Muscle layer of colon (tissue), 2 donors: ENCODE measurements around the gene DPP9.
A peak's percentile ranks its signal among the peaks of the same experiment; 100 is the strongest.
"Not testable (repeated sequence)": the region's sequence is repeated elsewhere in the genome, so short reads cannot be mapped to it uniquely, and the experiment has no call there.

Source experiments
- H3K27ac ChIP-seq: one replicate; pipeline ENCODE4 v1.7.0; 2013; ENCODE audit warnings: low read depth, mild to moderate bottlenecking, low read length, moderate library complexity
- H3K27me3 ChIP-seq, 2 donors: one replicate each; pipeline ENCODE4 v1.7.0; 2013; ENCODE audit warnings: low read length in 2 of 2, mild to moderate bottlenecking in 2 of 2; ENCODE audit not compliant: insufficient read depth in 2 of 2, control insufficient read depth in 1 of 2
- H3K36me3 ChIP-seq: one replicate; pipeline ENCODE4 v1.7.0; 2013; ENCODE audit warnings: mild to moderate bottlenecking, low read length; ENCODE audit not compliant: insufficient read depth
- H3K4me1 ChIP-seq: one replicate; pipeline ENCODE4 v1.7.0; 2013; ENCODE audit warnings: mild to moderate bottlenecking, low read length; ENCODE audit not compliant: insufficient read depth
- H3K4me3 ChIP-seq, 2 donors: one replicate each; pipeline ENCODE4 v1.7.0; 2013; ENCODE audit warnings: low read length in 2 of 2, low read depth in 1 of 2, mild to moderate bottlenecking in 1 of 2, moderate library complexity in 1 of 2
- H3K9ac ChIP-seq: one replicate; pipeline ENCODE4 v1.7.0; 2013; ENCODE audit warnings: low read length
- H3K9me3 ChIP-seq: one replicate; pipeline ENCODE4 v1.7.0; 2013; ENCODE audit warnings: mild to moderate bottlenecking, low read length
- donor health status: abdominal sarcoma.
- donor health status: Adenocarcinoma of cecum.

The DPP9 gene

GRCh38 chr19:4680021-4680420 is 43.6 kb downstream of the DPP9 start:
- H3K27ac ChIP-seq, H3K9ac ChIP-seq: not testable (repeated sequence)

DNA sequence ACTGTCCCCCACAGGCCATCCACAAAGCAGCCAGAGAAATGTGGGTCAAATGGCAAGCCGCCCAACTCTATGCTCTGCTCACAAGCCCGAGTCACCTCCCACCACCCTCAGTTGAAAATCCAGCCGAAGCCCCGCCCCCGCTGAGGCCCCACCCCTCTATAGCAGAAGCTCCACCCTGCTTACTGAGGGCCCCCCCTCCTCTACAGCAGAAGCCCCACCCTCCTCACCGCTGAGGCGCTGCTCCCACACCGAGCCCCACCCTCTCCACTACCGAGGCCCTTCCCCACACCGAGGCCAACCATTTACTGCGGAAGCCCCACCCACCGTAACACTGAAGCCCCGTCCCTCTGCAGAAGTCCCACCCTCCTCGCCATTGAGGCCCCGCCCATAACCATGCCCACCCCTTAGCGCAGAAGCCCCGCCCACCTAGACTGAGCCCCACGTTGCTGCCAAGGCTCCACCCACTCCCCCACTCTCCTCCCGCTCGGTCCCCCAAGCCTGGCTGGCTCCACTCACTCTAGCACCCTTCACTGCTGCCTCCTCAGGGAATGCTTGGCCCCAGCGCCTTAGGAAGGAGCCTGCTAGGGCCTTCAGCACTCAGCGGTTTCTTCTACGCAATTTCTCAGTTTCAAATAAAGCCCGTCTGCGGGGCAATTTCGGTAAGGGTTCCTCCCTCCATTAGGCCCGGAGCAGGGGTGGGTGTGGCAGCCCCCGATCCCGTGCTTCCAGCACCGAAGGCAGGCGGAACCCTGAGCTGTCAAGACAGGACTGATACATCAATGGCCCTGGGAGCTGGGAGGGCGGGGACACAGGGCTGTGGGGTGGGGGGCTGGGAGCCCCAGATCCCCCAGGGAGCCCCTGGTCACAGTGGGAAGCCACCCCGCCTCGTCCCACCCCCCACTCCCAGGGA is 44.5 kb downstream of the DPP9 start:
- no peak overlapping the region for H3K27ac ChIP-seq
- no peak overlapping the region for H3K9ac ChIP-seq
- H3K4me1 ChIP-seq = peaks cover 6% of the 10 kb centered on the region
- no peak overlapping the region for H3K4me3 ChIP-seq
- H3K27me3 ChIP-seq = no peaks in the 10 kb centered on the region
- H3K9me3 ChIP-seq = no peaks in the 10 kb centered on the region
- peaks cover 23% of the 10 kb centered on the region for H3K36me3 ChIP-seq

More at GRCh38 chr19:4680021-4680420, 43.6 kb downstream of the DPP9 start:
- not testable (repeated sequence) for H3K9me3 ChIP-seq, H3K4me3 ChIP-seq, H3K4me1 ChIP-seq, H3K27me3 ChIP-seq
- H3K36me3 ChIP-seq = peaks cover 31% of the 10 kb centered on the region

GRCh38 chr19:4676955-4677731 is 46.5 kb downstream of the DPP9 start:
- Histone ChIP-seq H3K27me3 (no peaks in the 10 kb centered on the region), H3K9me3 (no peaks in the 10 kb centered on the region), H3K36me3 (peaks cover 10% of the 10 kb centered on the region), H3K9ac (no peak overlapping the region), H3K4me1 (peaks cover 6% of the 10 kb centered on the region), H3K27ac (no peak overlapping the region), H3K4me3 (no peak overlapping the region)

- no peak overlapping the region for H3K4me3 ChIP-seq
- peaks cover 7% of the 10 kb centered on the region for H3K36me3 ChIP-seq
- no peaks in the 10 kb centered on the region for H3K27me3 ChIP-seq
- H3K4me1 ChIP-seq = peaks cover 10% of the 10 kb centered on the region
- H3K27ac ChIP-seq = no peak overlapping the region
- H3K9ac ChIP-seq = no peak overlapping the region
- H3K9me3 ChIP-seq = no peaks in the 10 kb centered on the region
Measured at GRCh38 chr19:4675346-4675745, 48.3 kb downstream of the DPP9 start.

- H3K27ac ChIP-seq = no peak overlapping the region
- H3K4me3 ChIP-seq = no peak overlapping the region
- peaks cover 8% of the 10 kb centered on the region for H3K36me3 ChIP-seq
- H3K9me3 ChIP-seq = no peaks in the 10 kb centered on the region
- no peak overlapping the region for H3K9ac ChIP-seq
- H3K4me1 ChIP-seq = peaks cover 19% of the 10 kb centered on the region
- no peaks in the 10 kb centered on the region for H3K27me3 ChIP-seq
Measured at GRCh38 chr19:4673726-4674125, 49.9 kb downstream of the DPP9 start.

- H3K4me3 ChIP-seq = no peak overlapping the region
- H3K36me3 ChIP-seq = peaks cover 14% of the 10 kb centered on the region
- H3K9me3 ChIP-seq = no peaks in the 10 kb centered on the region
- H3K27ac ChIP-seq = no peak overlapping the region
- peaks cover 25% of the 10 kb centered on the region for H3K4me1 ChIP-seq
- H3K27me3 ChIP-seq = no peaks in the 10 kb centered on the region
- no peak overlapping the region for H3K9ac ChIP-seq
Measured at GRCh38 chr19:4673216-4673615, 50.4 kb downstream of the DPP9 start.

DNA sequence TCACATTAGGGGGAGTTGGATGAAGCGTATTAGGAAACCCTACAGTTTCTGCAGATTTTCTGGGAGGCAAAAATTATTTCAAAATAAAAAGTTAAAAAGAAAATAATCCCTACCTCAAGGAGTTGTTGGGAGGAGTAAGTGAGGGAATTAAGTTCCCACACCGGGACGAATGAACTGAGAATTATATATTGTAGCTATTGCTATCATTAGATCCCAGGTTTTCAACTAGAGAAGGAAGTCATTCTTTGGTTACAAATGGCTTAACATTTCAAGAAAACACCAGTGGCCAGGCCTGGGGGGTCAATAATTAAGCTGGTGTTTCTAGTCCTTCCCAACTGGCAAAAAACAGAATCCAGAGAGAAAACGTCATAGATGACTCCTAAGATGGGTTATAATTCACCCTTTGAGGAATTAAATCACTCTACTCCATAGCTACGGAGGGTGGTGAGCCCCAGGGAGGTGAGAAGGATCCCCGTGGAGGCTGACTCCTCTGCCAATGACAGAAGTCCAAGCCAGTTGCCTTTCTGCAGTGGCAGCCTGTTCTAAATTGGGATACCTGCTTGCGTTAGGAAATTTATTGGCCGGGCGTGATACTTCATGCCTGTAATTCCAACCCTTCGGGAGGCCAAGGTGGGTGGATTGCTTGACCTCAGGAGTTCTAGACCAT is 52.3 kb downstream of the DPP9 start:
- H3K36me3 ChIP-seq = peaks cover 18% of the 10 kb centered on the region
- H3K9ac ChIP-seq = no peak overlapping the region
- H3K4me1 ChIP-seq = peaks cover 20% of the 10 kb centered on the region
- H3K27me3 ChIP-seq = no peaks in the 10 kb centered on the region
- H3K4me3 ChIP-seq = no peak overlapping the region
- H3K27ac ChIP-seq = no peak overlapping the region
- H3K9me3 ChIP-seq = no peaks in the 10 kb centered on the region

DNA sequence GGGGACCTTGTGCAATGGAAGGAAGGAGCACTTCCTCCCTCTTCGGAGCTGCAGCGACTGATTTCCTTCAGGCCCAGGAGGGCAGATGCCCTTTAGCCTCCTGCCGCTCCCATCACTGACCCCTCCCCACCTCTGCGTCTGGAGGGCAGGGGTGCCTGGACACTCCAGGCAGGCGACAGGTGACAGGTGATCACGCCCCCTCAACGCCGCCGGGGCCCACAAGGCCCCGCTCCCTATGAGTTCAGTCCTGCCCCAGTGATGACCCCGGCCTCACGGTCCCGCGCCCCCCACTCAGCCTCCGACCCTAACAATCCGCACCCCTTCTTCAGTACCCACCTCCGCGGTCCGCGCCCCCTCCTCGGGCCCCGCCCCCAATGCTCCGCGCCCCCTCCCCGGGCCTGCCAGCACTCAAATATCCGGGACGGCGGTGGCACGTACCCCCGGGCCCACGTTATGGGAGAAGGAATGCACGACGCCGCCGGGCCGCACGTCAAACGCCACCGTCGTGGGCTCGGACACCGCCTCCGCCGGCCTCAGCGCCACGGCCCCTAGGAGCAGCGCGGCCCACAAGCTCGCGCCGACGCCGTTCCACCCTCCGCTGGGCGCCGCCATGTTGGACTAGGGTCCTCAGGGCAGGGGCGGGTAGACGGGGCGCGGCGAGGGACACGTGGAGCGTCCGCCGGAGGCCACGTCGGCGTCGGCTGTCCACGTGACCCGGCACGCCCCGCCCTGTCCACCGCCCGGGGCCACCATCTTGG is 53.7 kb downstream of the DPP9 start, which contains the start of gene MYDGF:
MYDGF (minus strand) TSS at position 620 of the 758 bp plus-strand sequence; CDS start at position 612, 8 bp downstream.
- Histone ChIP-seq H3K27me3 (no peaks in the 10 kb centered on the region), H3K9ac (peak within 1 kb of the TSS; percentile 57), H3K4me3 (peak within 1 kb of the TSS; percentile 81 to 86), H3K4me1 (peaks cover 20% of the 10 kb centered on the region), H3K36me3 (peaks cover 24% of the 10 kb centered on the region), H3K27ac (peak within 1 kb of the TSS; percentile 78), H3K9me3 (no peaks in the 10 kb centered on the region)

DNA sequence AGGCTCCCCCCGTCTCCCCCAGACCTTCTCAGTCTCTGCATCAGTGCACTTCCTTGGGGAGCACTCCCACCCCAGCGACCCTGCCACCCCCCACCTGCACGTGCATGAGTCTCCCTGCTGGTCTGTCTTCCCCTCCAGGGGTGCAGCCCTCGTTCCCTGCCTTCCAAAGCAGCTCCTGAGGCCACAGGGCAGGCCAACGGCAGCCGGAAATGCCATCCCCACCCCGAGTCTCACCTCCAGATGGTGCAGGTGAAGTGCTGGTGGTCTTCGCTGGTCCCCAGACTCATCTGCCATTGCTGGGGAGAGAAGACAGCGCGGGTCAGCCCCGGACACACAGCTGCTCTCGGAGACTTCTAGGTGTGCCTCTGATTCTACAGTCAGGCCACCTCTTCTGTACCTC is 59.0 kb downstream of the DPP9 start:
- H3K27ac ChIP-seq = no peak overlapping the region
- peaks cover 51% of the 10 kb centered on the region for H3K36me3 ChIP-seq
- no peaks in the 10 kb centered on the region for H3K9me3 ChIP-seq
- no peak overlapping the region for H3K9ac ChIP-seq
- H3K4me1 ChIP-seq = peaks cover 17% of the 10 kb centered on the region
- no peak overlapping the region for H3K4me3 ChIP-seq
- no peaks in the 10 kb centered on the region for H3K27me3 ChIP-seq

- Histone ChIP-seq H3K4me3 (no peak overlapping the region), H3K27me3 (no peaks in the 10 kb centered on the region), H3K9me3 (no peaks in the 10 kb centered on the region), H3K4me1 (no peaks in the 10 kb centered on the region), H3K27ac (no peak overlapping the region), H3K9ac (no peak overlapping the region), H3K36me3 (peaks cover 60% of the 10 kb centered on the region)
Measured at GRCh38 chr19:4662812-4663211, 60.8 kb downstream of the DPP9 start.
